Mammary epithelial cell (primary cell): ENCODE data around the gene HS3ST3A1.

Source experiments
- CTCF ChIP-seq, 2 donors: IDR thresholded peaks in 1 of 2; conservative IDR thresholded peaks in 1 of 2; 2 replicates each; pipeline ENCODE4 v1.5.1; 2011 to 2012; ENCODE audit warnings: inconsistent platforms in 2 of 2, low read length in 2 of 2, mild to moderate bottlenecking in 2 of 2, control low read depth in 1 of 2, low read depth in 1 of 2; ENCODE audit not compliant: insufficient read depth in 1 of 2; ENCODE audit errors: extremely low read depth in 1 of 2
- EZH2 ChIP-seq: IDR thresholded peaks from 2 replicates; pipeline ENCODE4 v1.6.1; 2012; ENCODE audit warnings: low read length, inconsistent platforms, borderline replicate concordance

GRCh38 chr17:13584701-13585080, 17.0 kb downstream of the HS3ST3A1 start:
- TF ChIP-seq CTCF (conservative IDR thresholded peaks at IDR 0.05 in 1 of 2, IDR thresholded peaks at IDR 0.05 in 1 of 2; ENCODE audit: extremely low read depth in 1 of 2, insufficient read depth in 1 of 2, low read depth in 1 of 2, low read length in 2 of 2) (no peak), EZH2 (no peak)
